Measurements from ENCODE around the gene RPS6KA2. TPM values are rescaled to one million over a fixed set of nuclear protein-coding genes. Genes with fewer than 3 reads are reported as not detected.

Gene RPS6KA2
- total RNA-seq, 1 experiment from 2014 or later, result 2.3 TPM

DNA sequence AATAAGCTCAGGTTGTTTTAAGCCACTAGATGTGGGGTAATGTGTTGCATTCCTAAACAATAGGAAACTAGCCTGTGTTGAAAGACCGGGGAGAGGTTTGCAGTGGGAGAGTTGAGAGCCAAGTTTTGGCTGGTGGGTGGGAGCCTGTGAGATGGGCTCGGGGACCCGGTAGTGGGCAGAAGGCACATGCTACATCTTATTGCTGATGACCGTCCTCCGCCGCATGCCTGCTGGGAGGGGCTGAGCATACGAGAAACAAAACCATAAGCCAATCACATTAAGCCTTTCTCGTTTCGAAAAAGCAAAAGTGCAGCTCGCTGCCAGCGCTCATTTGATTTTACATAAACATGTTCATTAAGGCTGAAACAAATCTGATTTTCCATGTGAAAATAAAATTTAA, 186.9 kb downstream of the RPS6KA2 start:
- no peak for DNase-seq (ENCODE audit: low read depth)
- in situ Hi-C loops (cut with HindIII; ENCODE audit: low pct_unique_long_range_greater_than_20kb, low sequenced_read_pairs), result no loop called here

DNA sequence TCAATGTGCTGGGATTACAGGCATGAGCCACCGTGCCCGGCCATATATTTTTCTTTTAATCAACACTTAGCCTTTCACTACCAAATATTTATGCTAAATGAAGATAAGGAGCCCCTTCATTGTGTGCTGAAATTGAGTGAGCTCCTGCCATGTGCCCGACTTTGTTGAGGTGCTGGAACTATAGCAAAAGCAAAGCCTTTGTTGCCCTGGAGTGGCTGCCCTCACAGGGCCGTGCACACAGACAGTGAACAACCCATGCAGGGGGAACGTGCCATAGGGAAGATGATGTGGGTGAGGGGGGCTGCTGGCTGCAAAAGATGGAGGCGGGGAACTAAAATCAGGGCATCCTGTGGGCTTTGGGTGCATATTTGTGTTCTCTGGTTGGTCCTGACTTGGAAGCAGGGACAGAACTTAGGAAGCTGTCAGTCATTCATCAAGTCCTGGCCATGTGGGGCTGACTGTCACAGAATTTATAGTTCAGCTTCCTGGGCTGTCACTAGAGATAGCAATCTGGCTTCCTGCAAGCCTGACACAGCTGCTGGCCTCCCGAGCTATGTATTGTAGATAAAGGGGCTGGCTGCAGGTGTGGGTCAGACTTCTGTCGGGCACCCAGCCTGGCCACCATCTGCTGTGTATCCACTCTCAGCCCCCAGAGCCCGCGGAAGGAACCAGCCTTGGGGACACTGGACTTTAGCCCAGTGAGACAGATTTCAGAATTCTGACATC, 187.5 kb downstream of the RPS6KA2 start:
- in situ Hi-C loops (cut with HindIII; ENCODE audit: low pct_unique_long_range_greater_than_20kb, low sequenced_read_pairs), result no loop called here

DNA sequence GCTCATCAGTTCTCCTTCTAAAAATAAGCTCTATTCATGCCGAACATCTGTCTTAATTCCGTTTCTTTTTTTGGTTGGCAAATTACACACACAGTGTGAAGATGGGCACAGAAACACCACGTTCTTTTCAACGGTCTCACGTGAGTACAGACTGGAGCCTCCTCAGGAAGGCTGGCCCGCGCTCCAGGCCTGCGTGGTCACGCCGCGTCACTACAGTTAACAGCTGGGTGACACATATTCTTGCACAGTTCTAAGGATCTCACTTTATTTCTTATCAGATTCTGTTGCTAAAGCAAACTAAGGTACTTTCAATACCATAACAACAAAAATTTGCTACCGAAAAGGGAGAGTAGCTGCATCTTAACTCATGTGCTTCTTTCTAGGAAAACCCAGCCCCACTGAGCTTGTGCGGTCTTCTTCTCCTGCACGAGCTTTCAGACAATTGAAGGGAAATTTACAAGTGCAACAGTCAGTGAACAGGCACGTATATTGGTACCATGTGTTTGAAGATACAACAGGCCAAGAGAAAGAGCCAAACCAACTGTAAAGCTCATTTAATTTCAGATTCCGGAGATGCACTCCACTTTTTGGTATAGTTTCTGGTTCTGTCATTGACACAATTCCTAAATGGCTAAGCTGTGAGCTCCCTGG, 188.7 kb downstream of the RPS6KA2 start:
- DNase-seq (ENCODE audit: low read depth), result no peak
- in situ Hi-C loops (cut with HindIII; ENCODE audit: low pct_unique_long_range_greater_than_20kb, low sequenced_read_pairs), result no loop called here

More for the DNA sequence above, 187.5 kb downstream of the RPS6KA2 start:
- no peak for DNase-seq (ENCODE audit: low read depth)

DNA sequence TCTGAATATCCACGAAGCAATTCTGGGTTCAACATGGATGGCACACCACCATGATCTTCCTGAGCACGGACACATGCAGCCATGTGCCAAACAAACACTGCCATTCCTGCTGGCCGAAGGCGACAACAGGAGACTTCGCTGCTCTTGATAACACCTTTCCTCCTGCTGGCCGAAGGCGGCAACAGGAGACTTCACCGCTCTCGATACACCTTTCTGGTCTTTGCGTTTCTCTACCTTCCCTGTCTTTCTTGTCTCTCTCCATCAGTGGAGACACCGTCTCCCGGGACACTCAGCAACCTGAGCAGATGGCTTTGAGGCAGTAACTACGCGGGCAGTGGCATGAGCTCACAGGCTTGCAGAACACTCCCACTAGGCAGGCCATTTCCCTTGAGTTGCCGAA, 189.4 kb downstream of the RPS6KA2 start:
- in situ Hi-C loops (cut with HindIII; ENCODE audit: low pct_unique_long_range_greater_than_20kb, low sequenced_read_pairs), result no loop called here
- DNase-seq (ENCODE audit: low read depth), result no peak

DNA sequence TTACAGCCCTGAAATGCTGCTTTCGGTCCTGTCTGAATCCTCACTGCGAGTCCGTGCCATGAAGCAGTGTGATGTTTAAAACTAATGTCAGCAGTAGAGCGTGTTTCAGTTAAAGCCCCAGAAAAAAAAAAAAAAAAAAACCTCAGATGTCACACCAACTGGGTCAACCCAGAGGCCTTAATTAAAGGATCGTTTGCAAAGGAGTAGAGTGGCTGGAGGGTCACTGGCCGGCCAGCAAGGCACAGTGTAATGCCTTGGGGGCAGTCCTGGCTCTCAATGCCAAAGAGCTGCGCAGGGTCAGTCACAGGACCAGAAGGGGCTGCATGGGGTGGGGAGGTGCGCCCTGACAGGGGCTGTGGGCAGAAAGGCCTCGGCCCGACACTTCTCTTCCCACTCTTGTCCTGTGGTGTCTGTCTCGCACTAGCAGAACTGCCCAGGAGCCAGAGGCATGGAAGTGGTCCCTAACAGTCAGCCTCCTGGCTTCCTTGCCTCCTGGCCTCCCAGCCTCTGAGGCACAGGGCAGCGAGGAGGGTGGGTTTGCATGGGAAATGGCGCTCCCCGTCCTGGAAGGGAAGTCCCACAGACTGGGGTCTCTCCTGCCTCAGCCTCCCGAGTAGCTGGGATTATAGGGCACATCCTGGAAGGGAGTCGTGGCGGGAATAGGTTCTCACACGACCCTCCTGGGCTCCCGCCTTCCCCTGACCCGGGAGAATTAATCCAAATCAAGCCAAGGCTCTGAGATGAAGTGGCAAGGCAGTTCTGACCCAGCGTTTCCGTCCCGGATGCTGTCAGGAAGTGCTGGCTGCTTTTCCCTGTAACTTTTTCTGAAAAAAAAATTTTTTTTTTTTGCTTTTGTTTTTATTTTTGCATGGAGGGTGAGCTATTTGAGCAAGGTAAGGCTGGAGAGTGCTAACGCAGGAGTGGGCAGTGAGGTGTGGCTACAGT, 190.6 kb downstream of the RPS6KA2 start:
- no peak for DNase-seq (ENCODE audit: low read depth)
- in situ Hi-C loops (cut with HindIII; ENCODE audit: low pct_unique_long_range_greater_than_20kb, low sequenced_read_pairs), result no loop called here

DNA sequence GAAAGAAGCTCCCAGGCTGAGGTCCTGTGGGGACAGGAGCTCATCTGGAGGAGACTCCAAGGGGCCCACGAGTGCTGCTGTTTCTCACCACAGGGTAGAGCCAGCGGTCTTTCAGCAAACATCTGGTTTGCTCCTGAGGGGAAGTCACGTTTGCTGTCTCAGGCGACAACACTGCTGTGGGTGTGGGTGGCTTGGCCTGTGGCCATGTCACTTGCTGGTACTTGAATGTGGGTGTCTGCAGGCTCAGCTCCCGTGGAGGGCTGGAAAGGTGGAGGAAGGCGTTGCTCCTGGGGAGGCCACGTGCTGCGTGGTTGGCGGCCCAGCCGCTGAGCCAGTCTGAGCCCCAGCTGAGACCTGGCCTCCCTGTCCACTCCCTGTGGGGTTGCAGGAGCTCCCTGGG, 191.5 kb downstream of the RPS6KA2 start:
- in situ Hi-C loops (cut with HindIII; ENCODE audit: low pct_unique_long_range_greater_than_20kb, low sequenced_read_pairs), result no loop called here

DNA sequence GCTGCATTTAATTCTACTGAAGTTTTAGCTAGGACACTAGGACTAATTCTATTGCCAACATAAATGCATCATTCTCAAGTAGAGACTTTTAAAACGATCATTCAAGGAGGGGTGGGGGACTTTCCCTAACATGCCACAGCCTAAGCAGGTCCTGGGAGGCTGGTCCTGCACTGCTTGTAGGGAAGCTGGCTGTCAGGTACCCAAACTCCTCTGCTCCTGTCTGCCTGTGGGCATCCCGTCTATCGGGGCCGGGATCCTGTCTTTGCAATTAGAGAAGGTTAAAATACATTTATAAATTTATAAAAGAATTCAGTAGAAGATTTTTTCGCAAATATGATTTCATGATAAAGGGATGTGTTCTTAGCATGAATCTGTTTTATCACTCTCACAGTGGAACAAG, 192.7 kb downstream of the RPS6KA2 start:
- DNase-seq (ENCODE audit: low read depth), result no peak
- in situ Hi-C loops (cut with HindIII; ENCODE audit: low pct_unique_long_range_greater_than_20kb, low sequenced_read_pairs), result no loop called here

More for the DNA sequence above, 191.5 kb downstream of the RPS6KA2 start:
- no peak for DNase-seq (ENCODE audit: low read depth)

DNA sequence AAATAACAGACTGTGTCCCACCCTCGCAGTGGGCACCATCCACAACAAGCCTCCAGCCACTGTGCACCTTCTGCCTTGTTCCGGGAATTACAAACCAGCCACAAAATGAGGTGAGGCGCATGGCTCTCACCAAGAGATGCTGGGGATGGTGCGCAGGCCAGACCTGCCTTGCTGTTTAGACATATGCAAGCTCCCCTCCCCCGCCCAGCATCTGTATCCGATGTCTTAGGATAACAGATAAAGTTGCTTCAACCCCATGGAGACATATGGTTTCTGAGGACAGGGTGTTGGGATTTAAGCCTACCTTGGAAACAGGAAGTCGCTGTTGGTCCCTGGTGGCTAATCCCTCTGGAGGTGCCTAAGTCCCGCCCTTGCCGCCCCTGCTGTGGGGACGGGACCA, 194.0 kb downstream of the RPS6KA2 start:
- in situ Hi-C loops (cut with HindIII; ENCODE audit: low pct_unique_long_range_greater_than_20kb, low sequenced_read_pairs), result no loop called here
- DNase-seq (ENCODE audit: low read depth), result no peak

DNA sequence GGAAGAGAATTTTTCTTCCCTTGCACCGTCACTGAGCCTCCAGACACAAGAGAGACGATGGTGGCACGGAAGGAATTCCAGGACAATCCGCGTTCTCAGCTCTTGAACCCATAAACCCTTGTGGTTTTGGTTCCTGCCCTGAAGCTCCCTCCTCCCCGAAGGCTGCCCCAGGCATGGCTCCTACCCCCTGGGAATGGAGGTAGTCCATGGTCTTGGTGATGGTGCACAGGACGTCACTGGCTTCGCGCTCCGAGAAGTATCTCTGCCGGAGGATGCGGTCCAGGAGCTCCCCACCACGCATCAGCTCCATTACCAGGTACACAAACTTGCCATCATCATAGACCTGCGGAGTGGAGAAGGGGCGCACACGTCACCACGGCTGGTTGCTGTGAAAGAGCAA, 196.8 kb downstream of the RPS6KA2 start:
- no peak for DNase-seq (ENCODE audit: low read depth)
- in situ Hi-C loops (cut with HindIII; ENCODE audit: low pct_unique_long_range_greater_than_20kb, low sequenced_read_pairs), result no loop called here

DNA sequence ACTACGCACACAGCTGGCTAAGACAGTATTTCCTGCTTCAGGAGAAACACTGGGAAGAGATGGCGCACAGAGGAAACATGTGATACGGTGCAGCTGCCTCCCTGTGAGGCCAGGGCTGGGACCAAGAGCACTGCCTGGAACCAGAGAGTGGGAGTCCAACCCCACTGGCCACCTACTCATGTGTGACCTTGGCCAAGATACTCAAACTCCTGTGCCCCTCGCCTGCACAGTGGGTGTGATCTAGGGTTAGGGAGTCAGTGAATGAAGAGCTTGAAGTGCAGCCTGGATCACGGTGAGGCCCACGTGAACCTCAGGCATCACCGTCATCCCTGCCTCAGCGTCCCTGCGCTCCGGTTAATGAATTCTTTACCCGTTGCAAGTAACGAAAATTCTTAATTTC, 202.6 kb downstream of the RPS6KA2 start:
- in situ Hi-C loops (cut with HindIII; ENCODE audit: low pct_unique_long_range_greater_than_20kb, low sequenced_read_pairs), result no loop called here

DNA sequence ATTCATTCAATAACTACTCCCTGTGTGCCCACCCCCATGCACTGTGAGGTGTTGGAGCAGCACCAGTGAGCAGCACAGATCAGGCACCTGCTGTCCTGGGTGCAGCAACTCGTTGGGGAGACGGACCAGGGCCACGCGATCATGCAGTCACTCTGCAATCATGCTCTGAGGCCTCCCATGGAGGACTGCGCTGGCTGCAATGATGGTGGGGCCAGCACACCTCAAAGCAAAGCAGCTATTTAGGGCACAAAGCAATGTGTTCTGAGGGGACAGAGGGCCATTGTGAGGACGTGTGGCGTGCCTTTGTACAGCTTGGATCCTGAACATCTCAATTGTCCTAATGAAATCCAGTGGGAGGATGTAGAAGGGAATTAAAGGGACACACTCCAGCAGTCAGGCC, 203.3 kb downstream of the RPS6KA2 start:
- DNase-seq (ENCODE audit: low read depth), result no peak
- in situ Hi-C loops (cut with HindIII; ENCODE audit: low pct_unique_long_range_greater_than_20kb, low sequenced_read_pairs), result no loop called here

More for the DNA sequence above, 202.6 kb downstream of the RPS6KA2 start:
- DNase-seq (ENCODE audit: low read depth), result no peak

DNA sequence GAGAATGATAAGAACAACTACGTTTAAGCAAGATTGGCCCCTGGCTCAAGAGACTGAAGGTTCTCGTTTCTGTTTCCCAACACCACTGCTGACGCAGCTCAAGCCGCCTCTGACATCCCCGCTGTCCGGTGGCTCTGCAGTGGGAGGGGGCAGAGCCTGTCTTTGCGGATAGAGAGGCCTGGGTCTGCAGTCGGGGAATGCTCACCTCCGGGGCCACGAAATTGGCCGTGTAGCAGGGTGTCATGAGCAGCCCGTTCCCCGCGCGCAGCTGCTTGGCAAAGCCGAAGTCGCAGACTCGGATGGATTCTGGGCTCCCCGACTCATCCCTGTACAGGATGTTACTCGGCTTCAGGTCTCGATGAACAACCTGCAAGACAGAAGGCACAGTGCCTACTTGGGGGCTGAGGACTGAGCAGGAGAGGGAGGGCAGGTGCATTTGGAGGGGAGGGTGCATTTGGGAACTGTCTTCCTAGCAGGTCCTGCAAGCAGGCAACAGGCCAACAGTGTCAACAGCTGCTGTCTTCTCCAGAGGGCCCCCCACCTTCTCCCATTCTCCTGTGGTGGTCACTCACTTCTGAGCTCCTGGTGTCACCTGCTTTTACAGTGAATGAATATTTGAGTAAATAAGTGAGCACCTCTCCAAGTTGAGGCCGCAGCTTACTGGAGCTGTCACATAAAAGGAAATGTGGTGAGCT, 203.9 kb downstream of the RPS6KA2 start:
- in situ Hi-C loops (cut with HindIII; ENCODE audit: low pct_unique_long_range_greater_than_20kb, low sequenced_read_pairs), result no loop called here

DNA sequence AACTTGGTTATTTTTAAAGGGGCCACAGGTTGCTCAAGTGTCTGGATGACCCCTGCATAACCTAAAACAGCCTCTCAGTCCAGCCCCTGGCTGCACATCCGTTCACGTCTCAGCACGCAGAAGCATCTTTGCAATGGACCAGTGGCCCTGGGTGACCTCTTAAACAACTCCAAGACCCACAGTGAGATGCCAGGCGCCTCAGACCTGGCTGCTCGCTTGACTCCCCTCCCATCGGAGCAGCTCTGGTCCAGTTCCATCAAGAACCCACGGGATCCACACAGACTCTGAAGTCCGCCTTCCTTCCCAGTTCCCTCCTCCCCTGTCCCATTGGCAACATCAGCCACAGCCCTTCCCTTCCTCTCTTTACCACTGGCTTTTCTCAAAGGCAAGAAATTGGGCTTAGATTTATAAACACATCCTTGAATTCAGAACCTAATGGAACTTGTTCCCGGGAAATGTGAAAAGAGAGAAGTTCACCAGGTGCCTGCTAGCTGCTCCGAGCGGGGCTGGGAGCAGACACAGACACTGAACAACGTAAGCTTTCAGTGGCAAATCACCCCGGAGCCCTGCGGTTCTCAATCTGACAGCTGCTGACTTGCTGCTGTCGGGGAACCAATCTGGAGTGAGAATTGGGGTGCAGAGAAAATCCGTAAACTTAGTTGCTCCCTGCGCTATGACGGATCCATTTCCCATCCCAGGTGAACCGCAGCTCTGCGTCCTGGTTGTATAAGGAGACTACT, 204.7 kb downstream of the RPS6KA2 start:
- no peak for DNase-seq (ENCODE audit: low read depth)
- in situ Hi-C loops (cut with HindIII; ENCODE audit: low pct_unique_long_range_greater_than_20kb, low sequenced_read_pairs), result no loop called here

More for the DNA sequence above, 203.9 kb downstream of the RPS6KA2 start:
- DNase-seq (ENCODE audit: low read depth), result no peak

DNA sequence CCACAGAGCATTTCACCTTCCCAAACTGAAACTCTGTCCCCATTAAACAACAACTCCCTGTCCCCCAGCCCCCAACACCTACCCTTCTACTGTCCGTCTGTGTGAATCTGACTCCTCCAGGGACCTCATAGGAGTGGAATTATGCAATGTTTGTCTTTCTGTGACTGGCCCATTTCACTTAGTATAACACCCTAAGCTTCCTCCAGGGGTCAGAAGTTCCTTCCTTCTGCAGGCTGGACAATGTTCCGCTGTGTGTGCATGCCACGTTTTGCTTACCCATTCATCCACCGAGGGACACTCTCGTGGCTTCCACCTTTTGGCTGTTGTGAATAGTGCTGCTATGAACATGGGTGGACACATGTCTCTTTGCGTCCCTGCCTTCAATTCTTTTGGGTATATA, 206.7 kb downstream of the RPS6KA2 start:
- in situ Hi-C loops (cut with HindIII; ENCODE audit: low pct_unique_long_range_greater_than_20kb, low sequenced_read_pairs), result no loop called here
- DNase-seq (ENCODE audit: low read depth), result no peak

DNA sequence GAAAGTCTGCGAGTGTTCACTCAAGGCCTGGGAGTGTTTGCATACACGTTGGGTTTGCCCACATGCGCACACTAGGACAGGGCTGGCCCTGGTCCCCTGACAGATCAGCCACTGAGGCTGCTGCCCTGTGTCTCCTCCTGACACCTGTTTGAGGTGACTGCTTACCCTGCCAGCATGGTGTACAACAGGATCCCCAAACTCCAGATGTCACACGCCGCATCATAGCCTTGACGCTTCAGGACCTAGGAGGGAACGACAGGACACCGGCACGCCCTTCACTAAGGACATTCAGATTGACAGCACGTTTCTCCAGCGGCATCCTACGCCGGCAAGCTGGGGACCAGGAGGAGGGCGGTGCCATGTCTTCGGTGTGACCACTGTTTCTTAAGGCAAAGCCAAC, 207.3 kb downstream of the RPS6KA2 start:
- in situ Hi-C loops (cut with HindIII; ENCODE audit: low pct_unique_long_range_greater_than_20kb, low sequenced_read_pairs), result no loop called here
- DNase-seq (ENCODE audit: low read depth), result no peak

DNA sequence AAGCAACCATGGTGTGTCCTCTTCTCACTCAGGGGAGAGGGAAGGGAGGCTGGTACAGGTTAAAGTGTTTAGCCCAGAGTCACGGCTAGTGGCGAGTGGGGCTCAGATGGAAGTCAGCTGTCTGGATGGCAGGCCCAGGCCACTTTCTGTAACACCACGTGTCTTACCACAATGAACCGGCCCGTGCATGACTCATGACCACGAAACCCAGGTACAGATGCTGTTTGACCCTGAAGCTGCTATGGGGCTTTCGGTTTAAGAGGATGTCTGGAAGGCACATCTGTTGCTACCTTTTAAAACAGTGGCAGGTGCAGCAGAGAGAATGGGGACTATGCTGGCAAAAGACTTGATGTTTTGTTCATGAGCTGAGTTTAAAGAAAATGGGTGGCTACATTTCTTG, 207.8 kb downstream of the RPS6KA2 start:
- no peak for DNase-seq (ENCODE audit: low read depth)
- in situ Hi-C loops (cut with HindIII; ENCODE audit: low pct_unique_long_range_greater_than_20kb, low sequenced_read_pairs), result no loop called here

DNA sequence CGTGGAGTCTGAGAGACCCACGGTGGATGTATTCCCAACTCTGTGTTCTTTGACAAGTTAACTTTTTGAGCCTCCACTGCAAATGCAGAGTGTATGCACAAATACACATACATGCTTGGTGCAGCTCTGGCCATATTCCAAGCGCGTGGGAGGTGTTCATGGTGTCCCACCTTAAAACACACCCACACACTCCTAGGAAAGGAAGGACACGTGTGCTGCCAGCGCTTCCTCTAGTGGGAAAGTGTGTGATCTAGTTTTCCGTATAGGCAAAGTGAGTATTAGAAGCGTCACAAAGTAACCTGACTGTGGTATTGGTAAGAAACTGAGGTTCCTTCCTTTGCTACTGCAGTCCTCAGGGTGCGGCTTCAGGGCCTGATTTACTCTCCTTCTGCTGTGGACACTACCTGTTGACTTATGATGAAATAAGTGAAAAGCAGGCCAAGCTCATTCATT, 208.3 kb downstream of the RPS6KA2 start:
- in situ Hi-C loops (cut with HindIII; ENCODE audit: low pct_unique_long_range_greater_than_20kb, low sequenced_read_pairs), result no loop called here
- DNase-seq (ENCODE audit: low read depth), result no peak

DNA sequence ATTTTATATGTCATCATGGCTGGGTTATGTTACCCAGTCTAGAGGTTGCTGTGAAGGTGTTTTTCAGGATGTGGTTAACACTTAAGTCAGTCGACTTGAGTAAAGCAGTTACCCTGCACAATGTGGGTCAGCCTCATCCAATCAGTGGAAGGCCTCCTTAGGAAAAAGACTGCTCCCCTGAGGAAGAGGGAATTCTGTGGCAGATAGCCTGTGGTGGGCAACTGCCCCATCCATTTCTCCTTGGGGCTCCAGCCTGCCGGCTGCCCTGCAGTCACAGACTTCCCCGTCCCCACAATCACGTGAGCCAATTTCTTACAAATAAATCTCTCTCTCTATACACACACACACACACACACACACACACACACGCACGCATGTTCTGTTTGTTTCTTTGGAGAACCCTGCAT, 209.8 kb downstream of the RPS6KA2 start:
- in situ Hi-C loops (cut with HindIII; ENCODE audit: low pct_unique_long_range_greater_than_20kb, low sequenced_read_pairs), result no loop called here
- no peak for DNase-seq (ENCODE audit: low read depth)
